Right lobe of liver (tissue), 4 donors: ENCODE measurements around the gene PNLIPRP1.

Source experiments
- POLR2A ChIP-seq: fragments of 450-650 bp; IDR thresholded peaks from one replicate; pipeline ENCODE4 v1.6.1; 2017; ENCODE audit warnings: antibody characterized with exemption, mild to moderate bottlenecking
- TF ChIP-seq, protein P1 (sequence below), 4 donors: fragments of 200-600 bp in 3 of 4; fragments of 450-650 bp in 1 of 4; IDR thresholded peaks; one replicate each; pipeline versions ENCODE4 v1.5.1 to v1.8.0; 2016 to 2022; ENCODE audit warnings: antibody characterized with exemption in 4 of 4, mild to moderate bottlenecking in 2 of 4
- donor health status: DM: no; HTN: no; CAD: no.
- donor health status: DM: no; HTN: no; CAD: no.
- donor health status: DM: no; HTN: yes; CAD: no.

DNA sequence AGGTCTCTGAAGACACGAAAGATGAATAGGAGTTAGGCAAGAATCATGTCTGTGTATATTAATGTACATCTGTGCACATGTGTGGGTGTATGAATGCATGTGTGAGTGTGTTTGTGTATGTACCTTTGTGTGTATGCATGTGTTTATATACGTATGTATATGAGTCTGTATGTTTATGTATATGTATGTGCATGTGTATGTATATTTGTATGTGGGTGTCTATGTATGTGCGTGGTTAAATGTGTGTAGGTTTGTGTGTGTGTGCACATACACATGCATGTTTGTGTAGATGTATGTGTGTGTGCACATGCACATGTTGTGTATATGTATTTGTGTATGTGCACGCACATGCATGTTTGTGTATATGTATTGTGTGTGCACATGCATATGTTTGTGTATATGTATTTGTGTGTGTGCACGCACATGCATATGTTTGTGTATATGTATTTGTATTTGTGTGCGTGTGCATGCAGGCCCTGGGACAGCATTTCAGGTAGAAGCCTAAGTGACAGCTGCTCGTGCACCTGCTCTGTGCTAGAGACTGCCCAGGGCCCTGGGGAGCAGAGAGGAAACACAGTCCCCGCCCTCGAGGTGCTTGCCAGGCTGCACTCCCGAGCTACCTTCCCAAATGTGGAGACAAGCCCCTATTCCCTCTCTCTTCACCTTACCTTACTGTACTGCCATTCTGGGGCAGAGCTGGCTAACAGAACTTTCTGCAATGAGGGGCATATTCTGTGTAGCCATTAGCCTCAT is 12.1 kb downstream of the PNLIPRP1 start:
- no peak for TF ChIP-seq POLR2A
- TF ChIP-seq, protein P1, sequence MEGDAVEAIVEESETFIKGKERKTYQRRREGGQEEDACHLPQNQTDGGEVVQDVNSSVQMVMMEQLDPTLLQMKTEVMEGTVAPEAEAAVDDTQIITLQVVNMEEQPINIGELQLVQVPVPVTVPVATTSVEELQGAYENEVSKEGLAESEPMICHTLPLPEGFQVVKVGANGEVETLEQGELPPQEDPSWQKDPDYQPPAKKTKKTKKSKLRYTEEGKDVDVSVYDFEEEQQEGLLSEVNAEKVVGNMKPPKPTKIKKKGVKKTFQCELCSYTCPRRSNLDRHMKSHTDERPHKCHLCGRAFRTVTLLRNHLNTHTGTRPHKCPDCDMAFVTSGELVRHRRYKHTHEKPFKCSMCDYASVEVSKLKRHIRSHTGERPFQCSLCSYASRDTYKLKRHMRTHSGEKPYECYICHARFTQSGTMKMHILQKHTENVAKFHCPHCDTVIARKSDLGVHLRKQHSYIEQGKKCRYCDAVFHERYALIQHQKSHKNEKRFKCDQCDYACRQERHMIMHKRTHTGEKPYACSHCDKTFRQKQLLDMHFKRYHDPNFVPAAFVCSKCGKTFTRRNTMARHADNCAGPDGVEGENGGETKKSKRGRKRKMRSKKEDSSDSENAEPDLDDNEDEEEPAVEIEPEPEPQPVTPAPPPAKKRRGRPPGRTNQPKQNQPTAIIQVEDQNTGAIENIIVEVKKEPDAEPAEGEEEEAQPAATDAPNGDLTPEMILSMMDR (IDR thresholded peaks at IDR 0.05) = no peak
